ENCODE results near the gene EXO1. TPM values are rescaled to one million over a fixed set of nuclear protein-coding genes. Genes with fewer than 3 reads are reported as not detected.

EXO1 gene
- total RNA-seq, 1 experiment from 2014 or later: 32.9 TPM

- ChIA-PET RAD21 (ENCODE audit: low non-redundant PET in 1 of 2, low total read pairs in 2 of 2, uncharacterized antibody in 2 of 2, unreplicated experiment in 2 of 2) (no interaction called here), CTCF (interaction anchor here (0.7 kb wide), 1 partner anchor 210 kb away, joined by 3 read pairs; no protein-coding TSS in a partner anchor), POLR2A (no interaction called here)
- H3K9me2 ChIP-seq (ENCODE audit: insufficient read depth): no peaks in the 10 kb centered on the region
- H3K27me3 ChIP-seq (ENCODE audit: insufficient read depth, low read length): no peaks in the 10 kb centered on the region
- H3K4me3 ChIP-seq (replicated peaks in 1 of 2; ENCODE audit: low read depth in 1 of 2, low read length in 2 of 2): no peak overlapping the region
- no peaks in the 10 kb centered on the region for H3K9me3 ChIP-seq (ENCODE audit: control insufficient read depth in 1 of 2, insufficient read depth in 1 of 2, low read depth in 1 of 2, low read length in 2 of 2)
- H3K4me2 ChIP-seq (ENCODE audit: low read length): no peak overlapping the region
- H3K9ac ChIP-seq (ENCODE audit: low read length): no peak overlapping the region
- no peak for DNase-seq (ENCODE audit: low read depth, low spot score)
- BruUV-seq (replicated peaks): no TSS peak
- no peaks in the 10 kb centered on the region for H4K20me1 ChIP-seq (ENCODE audit: insufficient read depth)
- H2AFZ ChIP-seq (ENCODE audit: low read depth, low read length, poor library complexity, severe bottlenecking): no peak overlapping the region
- H3K27ac ChIP-seq (ENCODE audit: low read depth, low read length): no peak overlapping the region
- no peak for ATAC-seq
- no peaks in the 10 kb centered on the region for H3K4me1 ChIP-seq (ENCODE audit: control insufficient read depth in 1 of 2, insufficient read depth in 2 of 2, low read length in 2 of 2)
- H3K36me3 ChIP-seq (ENCODE audit: control insufficient read depth in 1 of 2, insufficient read depth in 2 of 2, low read length in 2 of 2): no peaks in the 10 kb centered on the region
- intact Hi-C loops (cut with micrococcal nuclease): no loop called here
- no peak for TF ChIP-seq CBX3 (IDR thresholded peaks at IDR 0.05; ENCODE audit: low read depth)
- no peak for TF ChIP-seq POLR2A (IDR thresholded peaks at IDR 0.05; ENCODE audit: borderline replicate concordance, extremely low read depth, insufficient read depth, insufficient read length)
- no peak for TF ChIP-seq REST (IDR thresholded peaks at IDR 0.05; ENCODE audit: low read depth)
- TF ChIP-seq SP1 (IDR thresholded peaks at IDR 0.05; ENCODE audit: low read depth): no peak
- TF ChIP-seq CEBPB (IDR thresholded peaks at IDR 0.05; ENCODE audit: low read depth): no peak
- TF ChIP-seq TCF7L2 (IDR thresholded peaks at IDR 0.05; ENCODE audit: borderline replicate concordance, extremely low read depth, insufficient read depth, insufficient read length): no peak
- no peak for TF ChIP-seq EGR1 (IDR thresholded peaks at IDR 0.05; ENCODE audit: low read depth)
- TF ChIP-seq SRF (IDR thresholded peaks at IDR 0.05; ENCODE audit: low read depth): no peak
- TF ChIP-seq RAD21 (IDR thresholded peaks at IDR 0.05; ENCODE audit: low read depth): no peak
- H3K79me2 ChIP-seq (ENCODE audit: insufficient read depth, low read length): no peaks in the 10 kb centered on the region
These were observed 26.6 kb upstream of the EXO1 start for GRCh38 chr1:241821363-241821762.

Data from HCT116 (cell line).